GF-D8 (cell line): Measurements from ENCODE around the gene MYO7A.

Source experiments
- DNase-seq: peaks from one replicate; lab custom pipeline; 2025; lab: John Stamatoyannopoulos, UW

Gene MYO7A

GRCh38 chr11:77127920-77128691 lies at the start of gene MYO7A:
TSS of gene MYO7A (plus strand) at chr11:77128246. CDS start at chr11:77130635, 2,389 bp downstream.
- DNase-seq: no peak

DNA sequence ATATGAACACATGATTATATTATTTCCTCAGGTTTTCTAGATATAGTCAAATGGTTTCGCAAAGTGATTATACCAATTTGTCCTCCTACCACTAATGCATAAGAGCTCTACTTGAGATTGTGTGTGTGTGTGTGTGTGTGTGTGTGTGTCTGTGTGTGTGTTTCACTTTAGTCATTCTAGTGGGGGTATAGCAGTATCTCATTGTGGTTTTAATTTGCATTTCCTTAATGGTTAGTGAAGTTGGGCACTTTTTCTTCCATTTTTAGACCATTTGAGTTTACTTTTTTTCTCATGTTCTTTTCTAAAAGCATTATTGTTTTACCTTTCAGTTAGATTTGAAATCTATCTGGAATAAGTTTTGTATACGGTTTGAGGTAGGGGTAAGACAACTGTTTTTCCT lies 48.4 kb upstream of the MYO7A start:
- DNase-seq: no peak

DNA sequence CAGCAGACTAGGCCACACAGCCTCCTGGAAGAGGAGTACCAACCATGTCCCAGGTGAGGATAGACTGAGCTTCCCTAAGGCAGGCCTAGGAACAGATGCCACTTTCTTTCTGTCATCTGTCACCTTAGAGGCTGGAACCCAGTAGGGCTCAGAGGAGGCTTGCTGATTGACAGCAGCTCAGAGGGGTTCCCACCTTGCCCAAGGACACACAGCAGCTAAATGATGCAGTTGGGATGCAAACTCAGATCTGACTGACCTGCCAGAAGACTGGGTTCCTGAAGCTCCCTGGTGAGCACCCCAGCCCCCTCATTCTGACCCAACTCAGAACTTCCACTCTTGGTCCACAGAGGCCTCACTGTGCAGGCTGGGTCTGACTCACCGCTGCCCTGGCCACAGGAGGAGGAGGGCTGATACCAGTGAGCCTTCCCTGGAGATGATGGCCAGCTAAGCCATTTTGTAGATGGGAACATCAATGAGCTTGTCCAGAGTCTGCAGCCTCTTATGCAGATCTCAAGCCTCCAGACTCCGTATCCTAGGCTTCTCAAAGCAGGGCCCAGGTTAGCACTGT lies 47.3 kb upstream of the MYO7A start:
- DNase-seq: no peak

DNA sequence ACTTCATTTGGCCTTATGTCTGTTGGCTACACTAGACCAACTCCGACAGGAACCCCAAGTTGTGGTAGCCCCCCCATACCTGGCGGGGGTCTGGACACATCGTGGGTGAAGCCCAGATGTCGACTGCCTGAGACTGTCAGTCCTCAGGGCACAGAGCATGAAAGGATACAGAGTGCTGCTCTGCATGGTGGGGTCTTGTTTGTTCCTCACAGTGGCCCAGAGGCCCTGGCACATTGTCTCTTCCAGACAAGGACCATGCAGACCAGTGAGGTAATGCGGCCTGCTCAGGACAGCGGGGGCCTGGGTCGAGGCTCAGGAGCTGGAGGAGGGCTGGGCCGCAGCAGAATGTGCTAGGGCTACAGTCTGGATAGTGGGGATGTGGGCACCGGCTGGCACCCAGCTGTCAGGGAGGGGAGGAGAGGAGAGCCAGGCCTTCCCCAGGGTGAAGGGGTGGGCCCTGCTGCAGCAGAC lies 46.6 kb upstream of the MYO7A start:
- DNase-seq: no peak

DNA sequence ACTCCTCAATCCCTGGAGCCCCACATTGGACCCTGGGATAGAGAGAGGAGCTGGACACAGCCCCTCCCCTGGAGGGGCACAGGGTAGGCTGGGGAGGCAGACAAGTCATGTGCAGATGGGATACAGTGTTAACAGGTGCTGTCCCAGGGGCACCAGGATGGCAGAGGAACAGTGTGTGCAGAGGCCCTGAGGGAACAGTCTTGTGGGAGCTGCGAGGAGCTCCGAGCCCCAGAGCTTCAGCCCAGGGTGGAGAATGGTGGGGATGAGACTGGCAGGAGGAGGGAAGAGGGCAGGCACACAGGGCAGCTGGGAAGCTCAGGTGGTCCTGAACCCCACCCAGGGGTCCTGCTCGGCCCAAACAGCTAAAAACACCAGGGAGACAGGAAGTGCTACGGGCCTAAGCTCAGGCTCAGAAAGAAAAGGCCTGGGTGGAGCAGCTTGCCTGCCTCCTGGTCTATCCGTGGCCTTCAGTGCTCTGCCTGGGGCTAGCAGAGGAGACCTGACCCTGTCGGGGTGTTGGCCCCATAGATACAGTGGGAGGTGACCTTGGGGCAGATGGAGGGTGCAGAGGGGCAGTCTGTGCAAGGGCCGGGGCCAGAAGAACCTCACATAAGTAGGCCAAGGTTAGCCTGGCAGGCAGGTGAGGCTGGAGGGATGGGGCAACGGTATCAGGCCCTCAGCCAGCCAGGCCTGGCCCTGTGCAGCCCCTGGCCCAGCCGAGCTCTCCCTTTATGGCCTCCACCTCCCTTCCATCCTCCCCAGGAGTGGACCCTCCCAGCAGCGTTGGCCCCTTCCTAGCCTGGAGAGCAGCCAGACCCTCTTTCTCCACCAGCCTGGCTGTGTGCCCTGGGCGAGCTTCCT lies 45.8 kb upstream of the MYO7A start:
- DNase-seq: no peak

- peak; percentile 18 for DNase-seq
Measured at GRCh38 chr11:77082838-77083565, 45.0 kb upstream of the MYO7A start.

- DNase-seq: no peak
Measured at GRCh38 chr11:77083566-77084245, 44.3 kb upstream of the MYO7A start.

GRCh38 chr11:77084581-77085191 lies 43.4 kb upstream of the MYO7A start:
- DNase-seq: no peak

DNA sequence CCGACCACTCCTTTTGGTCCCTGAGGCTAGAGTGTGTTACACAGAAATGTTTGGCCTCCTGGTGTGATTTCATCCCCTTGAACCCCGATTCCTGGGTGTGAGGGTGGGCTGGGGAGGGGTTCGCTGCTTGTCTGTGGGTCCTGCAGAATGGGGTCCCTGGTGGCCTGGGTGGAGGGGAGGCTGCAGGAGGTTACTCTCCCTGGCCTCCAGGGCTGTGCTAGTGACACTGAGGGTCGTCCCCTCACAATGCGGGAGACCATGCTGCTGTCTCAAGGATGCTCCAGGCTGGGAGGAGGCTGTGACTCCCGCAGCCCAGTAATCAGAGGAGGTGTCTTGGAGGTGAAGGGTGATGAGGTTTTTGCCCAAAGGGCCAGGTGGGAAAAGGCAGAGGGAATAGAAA lies 42.4 kb upstream of the MYO7A start:
- DNase-seq: no peak

DNA sequence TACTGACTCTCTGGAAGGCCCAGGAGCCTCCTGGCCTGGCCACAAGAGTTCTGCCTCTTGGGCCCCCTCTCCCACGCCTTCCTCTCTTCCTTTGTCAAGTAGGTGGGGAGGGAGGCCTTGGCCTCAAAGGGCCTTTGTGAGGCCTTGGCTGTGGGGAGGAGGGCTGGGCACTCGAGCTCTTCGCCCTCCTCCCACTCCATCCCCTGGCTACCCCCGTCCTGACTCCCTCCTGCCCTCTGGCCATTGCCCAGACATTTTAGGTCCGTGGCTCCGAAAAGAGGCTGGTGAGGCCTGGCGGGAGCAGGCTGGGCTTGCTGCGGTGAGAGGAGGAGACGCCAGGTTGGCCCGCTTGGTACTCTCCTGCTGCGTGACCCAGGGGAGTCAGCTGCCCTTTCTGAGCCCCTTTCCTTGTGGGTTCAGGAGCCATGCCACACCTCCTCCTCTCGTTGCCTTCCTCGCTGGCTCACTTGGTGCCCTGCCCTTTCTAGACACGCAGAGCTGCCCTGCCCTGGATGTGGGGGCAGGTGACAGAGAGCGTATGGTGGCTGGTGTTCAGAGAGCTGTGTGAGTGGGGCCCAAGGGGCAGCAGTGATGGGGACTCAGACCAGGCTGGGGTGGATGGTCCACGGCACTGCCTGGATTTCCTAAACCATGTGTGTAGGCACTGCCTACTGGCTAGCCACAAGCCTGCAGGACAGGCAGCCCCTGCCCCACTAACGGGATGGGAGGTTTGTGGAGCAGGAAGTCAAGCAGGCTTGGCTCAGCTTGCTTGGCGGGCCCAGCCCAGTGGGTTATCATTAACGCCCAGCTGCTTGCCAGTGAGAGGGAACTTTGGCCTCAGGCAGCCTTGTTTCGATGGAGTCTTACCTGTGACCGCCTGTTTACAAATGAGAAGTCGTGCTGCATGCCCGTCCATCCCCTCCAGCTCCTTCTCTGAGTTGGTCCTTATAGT lies 41.2 kb upstream of the MYO7A start:
- no peak for DNase-seq

DNA sequence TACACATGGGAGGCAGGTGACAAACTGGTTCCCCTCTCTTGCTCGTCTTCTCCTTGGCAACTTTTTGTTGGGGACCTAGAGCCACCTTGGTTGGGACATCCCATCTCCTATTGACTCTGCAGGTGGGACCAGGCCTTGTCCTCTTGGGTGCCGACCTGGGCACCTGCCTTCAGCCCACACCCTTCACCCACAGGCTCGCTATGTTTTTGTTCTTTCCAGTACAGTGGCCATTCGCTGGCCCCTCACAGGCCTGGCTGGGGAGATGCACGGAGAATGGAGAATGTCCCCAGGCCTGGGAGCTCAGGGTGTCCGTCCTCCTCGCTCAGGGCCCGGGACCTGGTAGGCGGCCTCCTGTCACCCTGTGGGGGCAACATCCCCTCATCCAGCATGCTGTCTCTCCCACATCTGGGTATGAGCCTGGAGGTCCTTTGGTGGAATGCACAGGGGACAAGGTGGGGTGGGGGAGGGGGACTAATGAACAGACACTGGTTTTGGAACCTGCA lies 40.3 kb upstream of the MYO7A start:
- no peak for DNase-seq

- no peak for DNase-seq
Measured at GRCh38 chr11:77088236-77089003, 39.6 kb upstream of the MYO7A start.

DNA sequence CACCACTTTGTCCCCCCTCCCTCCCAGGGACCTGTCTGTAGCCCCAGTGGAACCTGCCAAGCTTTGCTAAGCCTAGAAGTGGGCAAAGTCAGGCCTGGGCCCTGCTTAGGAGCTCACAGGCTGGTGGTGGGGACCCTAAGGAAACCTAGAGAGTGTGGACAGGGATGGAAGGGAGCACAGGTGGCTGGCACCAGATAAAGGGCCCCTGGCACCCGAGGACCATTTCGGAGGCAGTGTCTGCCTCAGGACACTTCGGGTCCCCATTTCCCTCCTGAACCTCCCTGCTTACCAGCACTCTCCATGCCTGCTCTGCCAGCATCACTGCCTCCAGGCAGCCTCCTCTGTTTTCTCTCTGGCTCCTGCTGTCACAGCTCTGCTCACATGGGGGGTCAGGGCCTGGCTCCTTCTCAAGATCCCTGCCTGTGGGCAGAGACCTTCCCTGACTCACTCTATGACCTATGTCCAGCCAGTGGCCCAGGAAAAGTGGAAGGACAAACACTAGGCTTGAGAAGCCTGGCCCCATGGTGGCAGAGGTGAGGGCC lies 39.0 kb upstream of the MYO7A start:
- no peak for DNase-seq

DNA sequence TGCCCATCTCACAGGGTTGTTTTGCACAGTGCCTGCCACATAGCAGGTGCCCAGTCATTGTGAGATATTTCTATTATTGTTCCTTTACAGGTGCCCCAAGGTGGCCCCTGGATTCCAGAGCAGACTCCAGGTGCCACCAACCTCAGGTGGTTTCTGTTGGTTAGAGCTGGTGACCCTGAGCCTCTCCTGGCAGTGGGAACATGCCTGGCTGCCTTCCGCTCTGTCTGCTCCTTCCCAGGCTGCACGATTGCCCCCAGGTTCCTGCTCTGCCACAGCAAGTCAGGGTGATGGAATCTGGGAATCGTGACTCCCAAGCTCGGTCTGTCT lies 38.0 kb upstream of the MYO7A start:
- DNase-seq: no peak

- no peak for DNase-seq
Measured at GRCh38 chr11:77090373-77091111, 37.5 kb upstream of the MYO7A start.

GRCh38 chr11:77091146-77091940 lies 36.7 kb upstream of the MYO7A start:
- DNase-seq: peak; percentile 18

DNA sequence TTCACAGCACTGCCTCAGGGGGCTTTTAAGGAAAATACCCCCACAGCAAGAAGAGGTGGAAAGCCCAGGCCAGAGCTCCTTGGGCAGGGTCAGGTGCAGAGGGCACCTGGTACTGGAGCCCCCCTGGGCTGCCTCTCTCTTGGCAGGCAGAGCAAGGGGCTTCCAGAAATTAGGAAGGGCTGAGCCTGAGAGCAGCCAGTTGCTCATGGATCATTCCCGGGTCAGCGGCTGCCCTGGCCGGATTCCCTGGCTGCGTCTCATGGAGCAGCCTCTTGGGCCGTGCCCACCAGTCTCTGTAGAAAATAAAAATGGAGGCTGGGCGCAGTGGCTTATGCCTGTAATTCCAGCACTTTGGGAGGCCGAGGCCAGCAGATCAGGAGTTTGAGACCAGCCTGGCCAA lies 35.7 kb upstream of the MYO7A start:
- no peak for DNase-seq
